ENCODE data around the gene C2. TPM values are rescaled to one million over a fixed set of nuclear protein-coding genes. Genes with fewer than 3 reads are reported as not detected.

C2 gene
- total and polyA plus RNA-seq, 4 donors = 5.6 to 46.6 (median 18.7) TPM

- intact Hi-C loops (cut with DNase I) = no loop called here
- Histone ChIP-seq H3K4me1 (ENCODE audit: control insufficient read depth in 1 of 2, insufficient read depth in 2 of 2, low read length in 2 of 2) (no peaks in the 10 kb centered on the region), H3K36me3 (ENCODE audit: control insufficient read depth in 1 of 2, insufficient read depth in 2 of 2, low read length in 1 of 2) (peaks cover 0 to 18% of the 10 kb centered on the region in 2 donors), H3K27ac (ENCODE audit: low read depth in 1 of 2, low read length in 2 of 2) (no peak overlapping the region), H3K4me3 (ENCODE audit: low read length in 2 of 2) (no peak overlapping the region), H3K9me3 (ENCODE audit: control insufficient read depth, low read length) (no peaks in the 10 kb centered on the region), H3K27me3 (ENCODE audit: control insufficient read depth in 1 of 2, insufficient read depth in 2 of 2, low read length in 1 of 2) (no peaks in the 10 kb centered on the region)
- 94 to 95% methylated on average over 19 of the region's 19 CpGs for WGBS, 2 donors
- no peak for ATAC-seq (ENCODE audit: low FRiP score)
- DNase-seq = peak in 1 of 2 donors; percentile 35
Observed at GRCh38 chr6:31963921-31964320, 36.4 kb downstream of the C2 start.

- Histone ChIP-seq H3K27ac (ENCODE audit: low read depth in 1 of 2, low read length in 2 of 2) (no peak overlapping the region), H3K4me1 (ENCODE audit: control insufficient read depth in 1 of 2, insufficient read depth in 2 of 2, low read length in 2 of 2) (no peaks in the 10 kb centered on the region), H3K4me3 (ENCODE audit: low read length in 2 of 2) (no peak overlapping the region), H3K9me3 (ENCODE audit: control insufficient read depth, low read length) (no peaks in the 10 kb centered on the region), H3K36me3 (ENCODE audit: control insufficient read depth in 1 of 2, insufficient read depth in 2 of 2, low read length in 1 of 2) (peaks cover 0 to 22% of the 10 kb centered on the region in 2 donors), H3K27me3 (ENCODE audit: control insufficient read depth in 1 of 2, insufficient read depth in 2 of 2, low read length in 1 of 2) (no peaks in the 10 kb centered on the region)
- no peak for ATAC-seq (ENCODE audit: low FRiP score)
- intact Hi-C loops (cut with DNase I) = no loop called here
- peak; percentile 34 to 64 for DNase-seq
- WGBS, 2 donors = 81 to 85% methylated on average over 13 of the region's 13 CpGs
Observed at GRCh38 chr6:31965700-31966099, 38.2 kb downstream of the C2 start.

- Histone ChIP-seq H3K4me1 (ENCODE audit: control insufficient read depth in 1 of 2, insufficient read depth in 2 of 2, low read length in 2 of 2) (no peaks in the 10 kb centered on the region), H3K9me3 (ENCODE audit: control insufficient read depth, low read length) (no peaks in the 10 kb centered on the region), H3K36me3 (ENCODE audit: control insufficient read depth in 1 of 2, insufficient read depth in 2 of 2, low read length in 1 of 2) (peaks cover 0 to 20% of the 10 kb centered on the region in 2 donors), H3K27me3 (ENCODE audit: control insufficient read depth in 1 of 2, insufficient read depth in 2 of 2, low read length in 1 of 2) (no peaks in the 10 kb centered on the region), H3K27ac (ENCODE audit: low read depth in 1 of 2, low read length in 2 of 2) (no peak overlapping the region), H3K4me3 (ENCODE audit: low read length in 2 of 2) (no peak overlapping the region)
- 86 to 87% methylated on average over 7 of the region's 7 CpGs for WGBS, 2 donors
- intact Hi-C loops (cut with DNase I) = no loop called here
- ATAC-seq (ENCODE audit: low FRiP score) (no peak), DNase-seq (peak; percentile 43)
Observed at GRCh38 chr6:31966506-31966905, 39.0 kb downstream of the C2 start.

- 78 to 82% methylated on average over 10 of the region's 10 CpGs for WGBS, 2 donors
- H3K27me3 ChIP-seq (ENCODE audit: control insufficient read depth in 1 of 2, insufficient read depth in 2 of 2, low read length in 1 of 2) = no peaks in the 10 kb centered on the region
- H3K4me3 ChIP-seq (ENCODE audit: low read length in 2 of 2) = no peak overlapping the region
- intact Hi-C loops (cut with DNase I) = no loop called here
- no peak overlapping the region for H3K27ac ChIP-seq (ENCODE audit: low read depth in 1 of 2, low read length in 2 of 2)
- H3K36me3 ChIP-seq (ENCODE audit: control insufficient read depth in 1 of 2, insufficient read depth in 2 of 2, low read length in 1 of 2) = peaks cover 0 to 20% of the 10 kb centered on the region in 2 donors
- H3K4me1 ChIP-seq (ENCODE audit: control insufficient read depth in 1 of 2, insufficient read depth in 2 of 2, low read length in 2 of 2) = no peaks in the 10 kb centered on the region
- ATAC-seq (ENCODE audit: low FRiP score) (no peak), DNase-seq (peak; percentile 29 to 32)
- no peaks in the 10 kb centered on the region for H3K9me3 ChIP-seq (ENCODE audit: control insufficient read depth, low read length)
Observed at GRCh38 chr6:31966997-31967925, 39.7 kb downstream of the C2 start.

GRCh38 chr6:31967926-31968320 is 40.4 kb downstream of the C2 start:
- DNase-seq (peak in 1 of 2 donors; percentile 24), ATAC-seq (ENCODE audit: low FRiP score) (no peak)
- Histone ChIP-seq H3K36me3 (ENCODE audit: control insufficient read depth in 1 of 2, insufficient read depth in 2 of 2, low read length in 1 of 2) (peaks cover 0 to 20% of the 10 kb centered on the region in 2 donors), H3K27ac (ENCODE audit: low read depth in 1 of 2, low read length in 2 of 2) (no peak overlapping the region), H3K4me1 (ENCODE audit: control insufficient read depth in 1 of 2, insufficient read depth in 2 of 2, low read length in 2 of 2) (no peaks in the 10 kb centered on the region), H3K4me3 (ENCODE audit: low read length in 2 of 2) (no peak overlapping the region), H3K27me3 (ENCODE audit: control insufficient read depth in 1 of 2, insufficient read depth in 2 of 2, low read length in 1 of 2) (no peaks in the 10 kb centered on the region), H3K9me3 (ENCODE audit: control insufficient read depth, low read length) (no peaks in the 10 kb centered on the region)
- intact Hi-C loops (cut with DNase I) = no loop called here
- WGBS, 2 donors = 69 to 73% methylated on average over 3 of the region's 3 CpGs

- no peaks in the 10 kb centered on the region for H3K9me3 ChIP-seq (ENCODE audit: control insufficient read depth, low read length)
- WGBS, 2 donors = 77 to 78% methylated on average over 11 of the region's 11 CpGs
- DNase-seq (peak; percentile 35 to 74), ATAC-seq (ENCODE audit: low FRiP score) (no peak)
- H3K4me3 ChIP-seq (ENCODE audit: low read length in 2 of 2) = no peak overlapping the region
- no peaks in the 10 kb centered on the region for H3K4me1 ChIP-seq (ENCODE audit: control insufficient read depth in 1 of 2, insufficient read depth in 2 of 2, low read length in 2 of 2)
- H3K36me3 ChIP-seq (ENCODE audit: control insufficient read depth in 1 of 2, insufficient read depth in 2 of 2, low read length in 1 of 2) = peaks cover 0 to 20% of the 10 kb centered on the region in 2 donors
- no peak overlapping the region for H3K27ac ChIP-seq (ENCODE audit: low read depth in 1 of 2, low read length in 2 of 2)
- no peaks in the 10 kb centered on the region for H3K27me3 ChIP-seq (ENCODE audit: control insufficient read depth in 1 of 2, insufficient read depth in 2 of 2, low read length in 1 of 2)
- intact Hi-C loops (cut with DNase I) = no loop called here
Observed at GRCh38 chr6:31968326-31968725, 40.8 kb downstream of the C2 start.

- DNase-seq (peak; percentile 44 to 59), ATAC-seq (ENCODE audit: low FRiP score) (no peak)
- 78 to 84% methylated on average over 23 of the region's 23 CpGs for WGBS, 2 donors
- intact Hi-C loops (cut with DNase I) = no loop called here
- no peaks in the 10 kb centered on the region for H3K4me1 ChIP-seq (ENCODE audit: control insufficient read depth in 1 of 2, insufficient read depth in 2 of 2, low read length in 2 of 2)
- H3K4me3 ChIP-seq (ENCODE audit: low read length in 2 of 2) = no peak overlapping the region
- no peaks in the 10 kb centered on the region for H3K9me3 ChIP-seq (ENCODE audit: control insufficient read depth, low read length)
- peaks cover 0 to 17% of the 10 kb centered on the region in 2 donors for H3K36me3 ChIP-seq (ENCODE audit: control insufficient read depth in 1 of 2, insufficient read depth in 2 of 2, low read length in 1 of 2)
- no peak overlapping the region for H3K27ac ChIP-seq (ENCODE audit: low read depth in 1 of 2, low read length in 2 of 2)
- H3K27me3 ChIP-seq (ENCODE audit: control insufficient read depth in 1 of 2, insufficient read depth in 2 of 2, low read length in 1 of 2) = no peaks in the 10 kb centered on the region
Observed at GRCh38 chr6:31968791-31969711, 41.5 kb downstream of the C2 start.

GRCh38 chr6:31969712-31970603 is 42.4 kb downstream of the C2 start:
- Histone ChIP-seq H3K36me3 (ENCODE audit: control insufficient read depth in 1 of 2, insufficient read depth in 2 of 2, low read length in 1 of 2) (peaks cover 0 to 15% of the 10 kb centered on the region in 2 donors), H3K27me3 (ENCODE audit: control insufficient read depth in 1 of 2, insufficient read depth in 2 of 2, low read length in 1 of 2) (no peaks in the 10 kb centered on the region), H3K9me3 (ENCODE audit: control insufficient read depth, low read length) (no peaks in the 10 kb centered on the region), H3K27ac (ENCODE audit: low read depth in 1 of 2, low read length in 2 of 2) (peak overlapping the region in 1 of 2 donors; percentile 11), H3K4me1 (ENCODE audit: control insufficient read depth in 1 of 2, insufficient read depth in 2 of 2, low read length in 2 of 2) (no peaks in the 10 kb centered on the region), H3K4me3 (ENCODE audit: low read length in 2 of 2) (no peak overlapping the region)
- intact Hi-C loops (cut with DNase I) = loop anchor here in 1 of 2 donors (10.0 kb wide), 1 partner anchor 205 kb away; the partner anchor contains the start of genes AGPAT1 and RNF5
- 59 to 67% methylated on average over 17 of the region's 17 CpGs for WGBS, 2 donors
- no peak for ATAC-seq (ENCODE audit: low FRiP score)
- DNase-seq = peak; percentile 35 to 65
